ENCODE data around the gene FHIT.

- no peak for TF ChIP-seq CTCF (conservative IDR thresholded peaks at IDR 0.05; ENCODE audit: low read depth, low read length)
- TF ChIP-seq POLR2A (IDR thresholded peaks at IDR 0.05; ENCODE audit: low read depth, low read length) = no peak
- TF ChIP-seq CEBPB (IDR thresholded peaks at IDR 0.05; ENCODE audit: low read depth, low read length) = no peak
- no peak for TF ChIP-seq RFX5 (IDR thresholded peaks at IDR 0.05; ENCODE audit: low read depth, low read length)
- TF ChIP-seq MXI1 (IDR thresholded peaks at IDR 0.05; ENCODE audit: borderline replicate concordance, low read depth, low read length) = no peak
- TF ChIP-seq SMC3 (IDR thresholded peaks at IDR 0.05; ENCODE audit: low read depth, low read length) = no peak
- no peak for TF ChIP-seq CHD1 (IDR thresholded peaks at IDR 0.05; ENCODE audit: low read depth, low read length)
- no peak for TF ChIP-seq RCOR1 (IDR thresholded peaks at IDR 0.05; ENCODE audit: insufficient replicate concordance, low read length)
- TF ChIP-seq RAD21 (IDR thresholded peaks at IDR 0.05; ENCODE audit: low read length) = no peak
- TF ChIP-seq BHLHE40 (IDR thresholded peaks at IDR 0.05; ENCODE audit: low read depth, low read length) = no peak
- TF ChIP-seq FOS (IDR thresholded peaks at IDR 0.05; ENCODE audit: low read depth, low read length) = no peak
Measured at GRCh38 chr3:61080737-61081445, 170.4 kb downstream of the FHIT start.
